Heart left ventricle (tissue), 16 donors: ENCODE measurements around the gene CHCHD6. TPM values are rescaled to one million over a fixed set of nuclear protein-coding genes. Genes with fewer than 3 reads are reported as not detected.

Source experiments
- ATAC-seq, 4 donors: fragments of 200-7000 bp; cut with Tn5 transposase; one replicate each; pipeline ENCODE4 v1.9.1; 2020 to 2022; ENCODE audit warnings: moderate library complexity in 4 of 4, mild to moderate bottlenecking in 3 of 4, moderate number of reproducible peaks in 1 of 4
- DNase-seq, 5 donors: peaks; one replicate each; pipeline ENCODE4 v3.0.0-alpha.2; 2020
- H3K27ac ChIP-seq, 12 donors: fragments of 200-600 bp; sonication (generic) in 4 of 12; one replicate each; pipeline versions ENCODE4 v1.5.0 to v1.8.0; 2016 to 2022; ENCODE audit warnings: mild to moderate bottlenecking in 2 of 12
- H3K27me3 ChIP-seq, 9 donors: fragments of 200-600 bp; sonication (generic) in 2 of 9; one replicate each; pipeline versions ENCODE4 v1.5.1 to v1.8.0; 2016 to 2022; ENCODE audit warnings: mild to moderate bottlenecking in 3 of 9
- H3K36me3 ChIP-seq, 9 donors: fragments of 200-600 bp; sonication (generic) in 2 of 9; one replicate each; pipeline versions ENCODE4 v1.5.0 to v1.8.0; 2018 to 2022; ENCODE audit warnings: mild to moderate bottlenecking in 2 of 9
- H3K4me1 ChIP-seq, 12 donors: fragments of 200-600 bp; sonication (generic) in 4 of 12; one replicate each; pipeline versions ENCODE4 v1.5.0 to v1.8.0; 2016 to 2022; ENCODE audit warnings: mild to moderate bottlenecking in 3 of 12
- H3K4me3 ChIP-seq, 12 donors: fragments of 200-600 bp; sonication (generic) in 4 of 12; one replicate each; pipeline versions ENCODE4 v1.5.0 to v1.8.0; 2017 to 2022; ENCODE audit warnings: mild to moderate bottlenecking in 9 of 12, moderate library complexity in 4 of 12
- H3K9me3 ChIP-seq, 12 donors: fragments of 200-600 bp; sonication (generic) in 4 of 12; one replicate each; pipeline versions ENCODE4 v1.5.0 to v1.8.0; 2016 to 2022; ENCODE audit warnings: mild to moderate bottlenecking in 1 of 12
- CTCF ChIP-seq, 12 donors: fragments of 200-600 bp; sonication (generic) in 4 of 12; IDR thresholded peaks; one replicate each; pipeline versions ENCODE4 v1.5.0 to v1.8.0; 2018 to 2022; ENCODE audit warnings: antibody characterized with exemption in 12 of 12, mild to moderate bottlenecking in 5 of 12
- POLR2A ChIP-seq, 2 donors: fragments of 450-650 bp; IDR thresholded peaks; one replicate each; pipeline ENCODE4 v1.6.1; 2017; ENCODE audit warnings: antibody characterized with exemption in 2 of 2, mild to moderate bottlenecking in 2 of 2, moderate library complexity in 2 of 2
- WGBS, 4 donors: extraction: QIAGEN DNeasy Blood & Tissue Kit in 2 of 4; methylation state at CpG; one replicate each; pipeline versions ENCODE4 v1.1.5 to v1.1.7; 2013 to 2018; 5-methylcytosine and 5-hydroxymethylcytosine counted together
- intact Hi-C, 10 donors: fragments of 100-400 bp; cut with DNase I; formaldehyde crosslinking; loops; one replicate each; pipeline versions ENCODE4 v1.11.1 to v1.14.2; 2022
- polyA plus RNA-seq, 2 donors: library from polyadenylated mRNA; stranded (reverse); fragments of 200-250 nt; gene quantifications; one replicate each; pipeline ENCODE4 v1.2.3, GENCODE V29; 2013
- total RNA-seq, 9 donors: library from RNA; depleted of rRNA in 2 of 9; stranded (reverse); fragments of >200 nt in 2 of 9; fragmentation: NEBNext Ultra II Directional in 3 of 9; extraction: Animal tissue kit (Norgen Biotek cat#: 25700) in 3 of 9; gene quantifications; one replicate each; pipeline versions ENCODE4 v1.1.0 to v1.2.4, GENCODE V29; 2016 to 2023
- donor health status: ischemic (EF 13 %, LVEDD 7.1; RV severe dilation, severe dysfunction).
- donor health status: healthy with polysubstance abuse.
- donor health status: DM: no; HTN: yes; CAD: no.
- donor health status: DM: no; HTN: no; CAD: no.
- donor health status: ischemic (EF 25% LVEDD 6.9; RV normal size, moderate dysfunction).
- donor health status: ischemic (EF 25% LVEDD 5.7; RV mildly dilated, moderate dysfunction).
- donor health status: healthy.
- donor health status: DM: yes; HTN: yes; CAD: no.
- donor health status: ischemic (EF 35%, LVEDD 5.7; RV mildly dilated, moderate dysfunction).
- donor health status: nonischemic (EF 11% LVEDD 7.7; RV severe dilation, severe dysfunction).
- donor health status: DM: yes; HTN: yes; CAD: no.
- donor health status: PGD.
- donor health status: ischemic (EF 29% LVEDD 5.4; RV normal size, mild dysfunction).
- donor health status: nonischemic (EF 23%, LVEDD 6.1; RV moderate dilation, normal function).

CHCHD6 gene
- total and polyA plus RNA-seq, 11 donors, result 7.7 to 29.3 (median 11.6) TPM

- H3K27me3 ChIP-seq, result no peaks in the 10 kb centered on the region
- H3K4me3 ChIP-seq, result no peak overlapping the region
- DNase-seq, result peak; percentile 72 to 88 (median 79)
- TF ChIP-seq CTCF (IDR thresholded peaks at IDR 0.05), result peak; percentile 74 to 91 (median 86)
- TF ChIP-seq POLR2A (IDR thresholded peaks at IDR 0.05), result no peak
- H3K9me3 ChIP-seq, result no peaks in the 10 kb centered on the region
- peaks cover 0 to 37% (median 10%) of the 10 kb centered on the region in 12 donors for H3K4me1 ChIP-seq
- H3K36me3 ChIP-seq, result no peaks in the 10 kb centered on the region
- 46 to 51% (median 48%) methylated on average over 15 of the region's 15 CpGs for WGBS, 4 donors
- peak; percentile 85 to 94 (median 90) for ATAC-seq
- intact Hi-C loops, result loop anchor here (1.0 to 10.0 kb wide), 18 partner anchors 70 to 795 kb away; partner anchors contain the start of gene PLXNA1 (in 8 of the 10)
- no peak overlapping the region for H3K27ac ChIP-seq
Observed at GRCh38 chr3:126752303-126753190, 48.5 kb downstream of the CHCHD6 start.

GRCh38 chr3:126753191-126754160, 49.4 kb downstream of the CHCHD6 start:
- Histone ChIP-seq H3K36me3 (no peaks in the 10 kb centered on the region), H3K4me1 (peaks cover 0 to 36% (median 11%) of the 10 kb centered on the region in 12 donors), H3K27me3 (no peaks in the 10 kb centered on the region), H3K4me3 (no peak overlapping the region), H3K27ac (no peak overlapping the region), H3K9me3 (no peaks in the 10 kb centered on the region)
- DNase-seq (no peak), ATAC-seq (no peak)
- WGBS, 4 donors, result 84 to 89% (median 86%) methylated on average over 11 to 14 of the region's 14 CpGs
- TF ChIP-seq CTCF (IDR thresholded peaks at IDR 0.05) (no peak), POLR2A (IDR thresholded peaks at IDR 0.05) (no peak)
- intact Hi-C loops, result loop anchor here (1.0 to 10.0 kb wide), 17 partner anchors 71 to 794 kb away; partner anchors contain the start of gene PLXNA1 (in 8 of the 10)

GRCh38 chr3:126755866-126756265, 51.8 kb downstream of the CHCHD6 start:
- no peak for ATAC-seq
- TF ChIP-seq CTCF (IDR thresholded peaks at IDR 0.05) (no peak), POLR2A (IDR thresholded peaks at IDR 0.05) (no peak)
- intact Hi-C loops, result loop anchor here in 5 of 10 donors (10.0 kb wide), 3 partner anchors 419 to 789 kb away; no protein-coding TSS in a partner anchor

More at GRCh38 chr3:126755866-126756265, 51.8 kb downstream of the CHCHD6 start:
- Histone ChIP-seq H3K9me3 (no peaks in the 10 kb centered on the region), H3K4me1 (peaks cover 0 to 34% (median 10%) of the 10 kb centered on the region in 12 donors), H3K27ac (no peak overlapping the region), H3K27me3 (no peaks in the 10 kb centered on the region), H3K36me3 (no peaks in the 10 kb centered on the region), H3K4me3 (no peak overlapping the region)
- no peak for DNase-seq
- whole genome bisulfite sequencing, 4 donors, result 90 to 93% (median 92%) methylated on average over 5 of the region's 5 CpGs
